ENCODE data around the gene NEAT1.

GRCh38 chr11:65376138-65376713 is 46.4 kb upstream of the NEAT1 start:
- no peak for TF ChIP-seq CTCF (IDR thresholded peaks at IDR 0.05)
- TF ChIP-seq POLR2A (IDR thresholded peaks at IDR 0.05; ENCODE audit: low read depth): no peak
- no peak for TF ChIP-seq POLR2AphosphoS5 (IDR thresholded peaks at IDR 0.05)
- TF ChIP-seq EP300 (IDR thresholded peaks at IDR 0.05): no peak

Data from esophagus muscularis mucosa (tissue), 4 donors.